ENCODE results near the gene KCNJ4.
A peak's percentile ranks its signal among the peaks of the same experiment; 100 is the strongest.
"Not testable (repeated sequence)": the region's sequence is repeated elsewhere in the genome, so short reads cannot be mapped to it uniquely, and the experiment has no call there.

KCNJ4 gene

DNA sequence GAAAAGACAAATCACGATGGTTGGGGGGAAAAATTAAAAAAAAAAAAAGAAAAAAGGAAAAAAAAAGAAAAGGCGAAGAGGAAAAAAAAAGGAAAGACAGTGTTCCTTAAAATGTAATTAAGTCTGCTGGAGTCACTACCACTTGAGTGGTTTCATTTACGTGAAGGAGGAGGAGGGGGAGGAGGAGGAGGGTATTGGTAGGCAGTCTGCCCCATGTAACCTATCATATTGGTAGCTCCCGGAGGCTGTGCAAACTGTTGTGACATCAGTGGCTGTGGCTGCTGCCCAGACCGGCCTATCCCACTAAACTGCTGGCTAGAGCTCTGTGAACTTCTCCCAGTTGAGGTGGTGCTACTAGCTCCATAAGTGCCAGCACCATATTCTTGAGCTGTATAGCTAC is 30.8 kb upstream of the KCNJ4 start:
- DNase-seq (ENCODE audit: low spot score in 2 of 2) (no peak), ATAC-seq (replicated peaks; ENCODE audit: extremely low read depth, poor library complexity, severe bottlenecking) (no peak)
- H3K27me3 Mint-ChIP-seq = no peaks in the 10 kb centered on the region
- no peaks in the 10 kb centered on the region for H3K9me3 Mint-ChIP-seq
- no peak overlapping the region for H3K4me3 Mint-ChIP-seq
- peaks cover 86% of the 10 kb centered on the region for H3K36me3 Mint-ChIP-seq (ENCODE audit: insufficient read depth)
- H3K4me1 Mint-ChIP-seq = peaks cover 31% of the 10 kb centered on the region
- H3K27ac Mint-ChIP-seq (ENCODE audit: low read depth) = peak overlapping the region; percentile 46

DNA sequence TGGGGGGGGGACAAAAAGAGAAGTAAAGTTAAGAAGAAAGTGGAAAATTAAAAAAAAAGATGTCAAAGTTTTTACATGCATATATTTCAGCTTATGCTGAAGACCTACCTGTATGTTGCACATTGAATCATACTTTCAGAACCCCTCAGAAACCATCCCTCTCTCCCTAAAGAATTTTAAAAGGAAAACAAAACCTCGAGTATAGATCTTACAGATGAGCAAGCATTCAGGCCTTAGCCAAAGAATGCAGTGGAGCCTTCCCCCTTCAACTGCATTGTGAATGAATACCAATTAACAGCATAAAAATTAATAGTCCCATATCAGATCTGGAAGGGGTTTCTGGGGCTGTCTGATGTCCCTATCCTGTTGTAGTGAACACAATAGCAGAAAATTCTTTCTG is 29.2 kb upstream of the KCNJ4 start:
- ATAC-seq (replicated peaks; ENCODE audit: extremely low read depth, poor library complexity, severe bottlenecking) (no peak), DNase-seq (ENCODE audit: low spot score in 2 of 2) (no peak)
- Mint-ChIP-seq H3K27ac (ENCODE audit: low read depth) (peak overlapping the region; percentile 60), H3K4me3 (no peak overlapping the region), H3K36me3 (ENCODE audit: insufficient read depth) (peaks cover 75% of the 10 kb centered on the region), H3K9me3 (no peaks in the 10 kb centered on the region), H3K27me3 (no peaks in the 10 kb centered on the region), H3K4me1 (peaks cover 24% of the 10 kb centered on the region)

DNA sequence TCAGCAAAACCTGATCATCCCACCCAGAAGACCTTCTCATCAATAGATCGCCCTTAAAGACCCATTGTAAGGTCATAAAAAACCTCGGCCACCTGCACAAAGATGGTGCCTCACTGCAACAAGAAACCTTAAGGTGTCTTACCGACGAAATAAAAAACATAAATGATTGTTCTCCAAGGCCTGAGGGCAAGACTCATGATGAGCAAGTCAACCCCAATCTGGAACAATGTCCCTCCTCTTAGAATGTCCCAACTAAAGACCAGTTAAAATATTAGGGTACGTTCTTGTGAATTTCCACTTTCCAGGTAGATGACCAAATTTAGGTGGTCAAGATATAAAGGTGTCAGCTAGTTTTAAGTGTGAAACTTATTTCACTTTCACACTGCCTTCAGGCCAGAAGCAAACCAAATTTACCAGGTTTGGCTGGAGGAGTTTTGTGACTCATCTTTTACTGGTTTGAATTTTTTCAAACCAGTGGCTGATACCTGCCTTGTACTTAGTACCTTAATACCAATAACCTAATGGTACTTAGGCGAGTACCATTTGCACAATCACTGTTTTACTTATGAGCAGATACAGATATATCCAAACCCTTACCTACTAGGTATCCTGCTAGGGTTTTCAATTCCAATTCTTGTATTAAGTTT is 27.8 kb upstream of the KCNJ4 start:
- DNase-seq (ENCODE audit: low spot score in 2 of 2) (no peak), ATAC-seq (replicated peaks; ENCODE audit: extremely low read depth, poor library complexity, severe bottlenecking) (no peak)
- Mint-ChIP-seq H3K4me3 (no peak overlapping the region), H3K36me3 (ENCODE audit: insufficient read depth) (peaks cover 61% of the 10 kb centered on the region), H3K27ac (ENCODE audit: low read depth) (peak overlapping the region; percentile 60), H3K4me1 (peaks cover 20% of the 10 kb centered on the region), H3K9me3 (no peaks in the 10 kb centered on the region), H3K27me3 (no peaks in the 10 kb centered on the region)

DNA sequence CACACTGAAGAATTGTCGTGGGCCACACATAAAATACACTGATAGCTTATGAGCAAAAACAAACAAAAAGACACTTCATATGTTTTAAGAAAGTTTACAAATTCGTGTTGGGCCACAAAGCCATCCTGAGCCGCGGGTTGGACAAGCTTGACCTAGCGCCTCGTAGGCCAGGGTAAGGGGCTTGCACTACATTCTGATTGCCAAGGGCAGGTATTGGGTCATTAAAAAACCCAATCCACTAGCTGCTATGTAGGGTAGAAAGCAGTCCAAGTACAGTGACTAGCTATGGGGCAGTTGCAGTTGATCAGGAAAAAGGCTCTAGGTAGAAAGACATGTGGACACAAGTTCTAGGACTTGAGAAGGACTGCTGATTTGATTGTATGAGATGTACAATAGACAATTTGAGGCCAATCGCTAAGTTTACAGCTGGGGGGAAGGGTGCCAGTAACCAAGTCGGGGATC is 26.9 kb upstream of the KCNJ4 start:
- no peak overlapping the region for H3K4me3 Mint-ChIP-seq
- no peak for DNase-seq (ENCODE audit: low spot score in 2 of 2)
- ATAC-seq (replicated peaks; ENCODE audit: extremely low read depth, poor library complexity, severe bottlenecking) = no peak
- H3K9me3 Mint-ChIP-seq = no peaks in the 10 kb centered on the region
- peaks cover 54% of the 10 kb centered on the region for H3K36me3 Mint-ChIP-seq (ENCODE audit: insufficient read depth)
- H3K27ac Mint-ChIP-seq (ENCODE audit: low read depth) = no peak overlapping the region
- H3K27me3 Mint-ChIP-seq = no peaks in the 10 kb centered on the region
- peaks cover 18% of the 10 kb centered on the region for H3K4me1 Mint-ChIP-seq

DNA sequence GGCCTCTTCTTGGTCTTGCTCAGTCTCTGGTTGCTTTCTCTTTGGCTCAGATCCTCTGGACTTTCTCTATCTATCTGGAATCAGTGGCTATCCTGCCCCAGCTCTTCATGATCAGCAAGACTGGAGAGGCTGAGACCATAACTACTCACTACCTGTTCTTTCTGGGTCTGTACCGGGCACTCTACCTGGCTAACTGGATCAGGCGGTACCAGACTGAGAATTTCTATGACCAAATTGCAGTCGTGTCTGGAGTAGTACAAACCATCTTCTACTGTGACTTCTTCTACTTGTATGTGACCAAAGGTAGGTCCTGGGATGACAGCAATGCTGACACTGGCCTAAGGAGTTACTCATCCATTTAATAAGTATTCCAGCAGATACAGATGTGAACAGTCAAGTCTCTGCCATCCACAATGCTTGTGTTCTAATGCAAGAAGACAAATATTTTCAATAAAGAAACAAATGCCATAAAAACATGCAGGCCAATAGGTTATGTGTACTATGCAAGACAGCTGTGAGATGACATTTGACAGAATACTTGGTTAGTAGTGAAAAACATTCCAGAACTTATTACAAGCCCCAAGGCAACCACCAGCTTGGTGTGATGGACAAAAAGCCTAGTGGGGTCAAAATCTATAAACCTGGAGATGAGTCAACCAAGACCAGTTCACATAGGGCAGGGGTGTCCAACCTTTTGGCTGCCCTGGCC is 26.3 kb upstream of the KCNJ4 start:
- peaks cover 48% of the 10 kb centered on the region for H3K36me3 Mint-ChIP-seq (ENCODE audit: insufficient read depth)
- peak overlapping the region; percentile 27 for H3K27ac Mint-ChIP-seq (ENCODE audit: low read depth)
- peaks cover 18% of the 10 kb centered on the region for H3K4me1 Mint-ChIP-seq
- no peaks in the 10 kb centered on the region for H3K9me3 Mint-ChIP-seq
- DNase-seq (ENCODE audit: low spot score in 2 of 2) (no peak), ATAC-seq (replicated peaks; ENCODE audit: extremely low read depth, poor library complexity, severe bottlenecking) (no peak)
- H3K4me3 Mint-ChIP-seq = no peak overlapping the region
- H3K27me3 Mint-ChIP-seq = no peaks in the 10 kb centered on the region

DNA sequence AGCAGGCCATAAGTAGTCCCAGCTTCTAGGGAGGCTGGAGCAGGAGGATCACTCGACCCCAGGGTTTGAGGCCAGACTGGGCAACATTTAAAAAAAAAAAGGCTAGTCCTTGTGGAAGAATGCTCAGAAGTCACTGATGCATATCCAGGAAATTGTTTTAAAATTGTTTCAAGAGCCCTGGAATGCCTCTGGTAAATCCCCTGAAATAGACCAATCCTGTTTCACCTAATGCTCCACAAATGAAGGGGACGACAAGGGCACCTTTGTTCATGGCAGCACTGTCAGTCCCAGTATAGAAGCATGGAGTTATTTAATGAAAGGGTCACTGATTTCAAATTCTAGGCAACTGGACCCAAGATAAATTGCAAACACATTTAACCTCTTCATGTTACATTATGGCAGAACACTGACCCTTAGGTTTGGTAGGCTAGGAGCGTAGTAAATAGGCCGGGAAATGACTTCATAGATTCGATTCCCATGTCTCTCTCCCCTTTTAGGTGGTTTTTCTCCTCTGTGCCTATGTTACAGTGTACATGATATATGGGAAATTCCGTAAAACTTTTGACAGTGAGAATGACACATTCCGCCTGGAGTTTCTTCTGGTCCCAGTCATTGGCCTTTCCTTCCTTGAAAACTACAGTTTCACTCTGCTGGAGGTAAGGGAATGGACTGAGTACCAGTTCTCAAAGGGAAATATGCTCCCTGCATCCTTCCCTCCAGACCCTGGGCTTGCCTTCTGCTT is 24.3 kb upstream of the KCNJ4 start:
- no peak overlapping the region for H3K27ac Mint-ChIP-seq (ENCODE audit: low read depth)
- no peak for ATAC-seq (replicated peaks; ENCODE audit: extremely low read depth, poor library complexity, severe bottlenecking)

DNA sequence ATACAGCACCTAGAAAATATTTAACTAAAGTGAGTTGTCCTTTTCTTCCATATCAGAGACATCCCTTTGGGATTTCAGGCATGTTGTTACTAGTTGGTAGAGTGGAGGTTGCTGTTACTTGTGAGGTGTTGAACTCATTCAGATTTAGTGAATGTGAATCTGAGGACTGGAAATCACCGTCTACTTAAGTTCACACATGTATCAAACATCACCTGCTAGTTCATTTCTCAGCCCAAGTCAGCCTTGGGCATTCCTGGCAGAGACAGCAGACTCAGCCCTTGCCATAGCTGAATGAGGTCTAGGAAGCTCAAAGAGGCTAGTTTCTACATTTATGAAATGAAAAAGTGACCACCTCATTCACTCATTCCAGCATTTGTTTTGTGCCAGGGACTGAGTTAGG is 22.6 kb upstream of the KCNJ4 start:
- H3K4me1 Mint-ChIP-seq = peaks cover 5% of the 10 kb centered on the region
- H3K27ac Mint-ChIP-seq (ENCODE audit: low read depth) = no peak overlapping the region
- no peak overlapping the region for H3K4me3 Mint-ChIP-seq
- DNase-seq (ENCODE audit: low spot score in 2 of 2) (no peak), ATAC-seq (replicated peaks; ENCODE audit: extremely low read depth, poor library complexity, severe bottlenecking) (no peak)
- no peaks in the 10 kb centered on the region for H3K9me3 Mint-ChIP-seq
- peaks cover 14% of the 10 kb centered on the region for H3K36me3 Mint-ChIP-seq (ENCODE audit: insufficient read depth)
- no peaks in the 10 kb centered on the region for H3K27me3 Mint-ChIP-seq

More for the DNA sequence above, 24.3 kb upstream of the KCNJ4 start:
- DNase-seq (ENCODE audit: low spot score in 2 of 2) = no peak
- H3K9me3 Mint-ChIP-seq = no peaks in the 10 kb centered on the region
- H3K4me1 Mint-ChIP-seq = peaks cover 16% of the 10 kb centered on the region
- no peak overlapping the region for H3K4me3 Mint-ChIP-seq
- peaks cover 29% of the 10 kb centered on the region for H3K36me3 Mint-ChIP-seq (ENCODE audit: insufficient read depth)
- no peaks in the 10 kb centered on the region for H3K27me3 Mint-ChIP-seq

DNA sequence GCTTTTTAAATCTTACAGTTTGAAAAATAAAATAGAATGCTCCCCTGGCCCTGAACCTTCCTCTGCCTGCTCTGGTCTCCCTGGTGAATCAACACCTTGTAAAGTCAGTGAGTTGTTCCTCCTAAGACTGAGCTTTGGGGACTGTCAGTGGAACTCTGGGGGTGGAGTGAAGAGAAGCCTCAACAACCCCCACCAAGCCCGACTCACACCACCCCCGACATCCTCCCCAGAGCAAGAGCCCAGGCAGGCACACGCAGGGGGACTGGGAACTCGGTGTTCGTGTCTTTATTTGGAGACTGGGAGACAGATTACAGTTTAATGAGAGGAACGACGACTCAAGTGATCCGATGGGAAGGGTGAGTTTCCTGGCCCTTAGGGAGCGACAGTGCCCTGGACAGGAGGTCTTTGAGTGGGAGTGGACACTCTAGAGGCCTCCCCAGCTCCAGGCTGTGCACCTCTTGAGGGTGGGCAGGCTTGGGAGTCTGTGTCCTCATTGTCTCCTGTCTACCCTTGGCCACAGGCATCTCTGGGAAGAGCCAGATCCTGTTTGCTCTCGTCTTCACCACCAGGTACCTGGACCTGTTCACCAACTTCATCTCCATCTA is 19.1 kb upstream of the KCNJ4 start:
- Mint-ChIP-seq H3K4me1 (no peaks in the 10 kb centered on the region), H3K9me3 (no peaks in the 10 kb centered on the region), H3K27ac (ENCODE audit: low read depth) (no peak overlapping the region), H3K27me3 (peaks cover 4% of the 10 kb centered on the region), H3K4me3 (no peak overlapping the region), H3K36me3 (ENCODE audit: insufficient read depth) (no peaks in the 10 kb centered on the region)
- no peak for ATAC-seq (replicated peaks; ENCODE audit: extremely low read depth, poor library complexity, severe bottlenecking)
- DNase-seq (ENCODE audit: low spot score in 2 of 2) = no peak

DNA sequence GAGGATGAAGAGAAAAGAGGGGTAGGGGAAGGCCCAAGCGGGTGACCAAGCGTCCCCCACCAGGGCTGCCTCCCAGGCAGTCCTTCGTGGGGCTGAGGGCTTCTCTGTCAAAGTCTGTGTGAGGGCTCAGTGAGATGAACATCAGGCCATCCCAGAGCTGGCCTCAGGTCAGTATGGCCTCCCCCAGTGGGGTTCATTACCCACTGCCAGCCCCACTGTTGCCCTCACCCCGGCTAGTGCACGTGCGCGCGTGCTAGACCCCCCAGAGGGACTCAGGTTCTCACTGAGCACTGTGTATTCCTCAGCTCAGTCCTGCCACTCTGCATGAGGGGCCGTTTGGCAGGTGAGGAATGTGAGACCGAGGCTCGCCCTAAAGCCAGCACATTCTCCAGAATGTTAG is 16.2 kb upstream of the KCNJ4 start:
- Mint-ChIP-seq H3K4me1 (peaks cover 8% of the 10 kb centered on the region), H3K9me3 (no peaks in the 10 kb centered on the region), H3K4me3 (no peak overlapping the region), H3K36me3 (ENCODE audit: insufficient read depth) (no peaks in the 10 kb centered on the region), H3K27me3 (peaks cover 24% of the 10 kb centered on the region), H3K27ac (ENCODE audit: low read depth) (no peak overlapping the region)
- DNase-seq (ENCODE audit: low spot score in 2 of 2) (no peak), ATAC-seq (replicated peaks; ENCODE audit: extremely low read depth, poor library complexity, severe bottlenecking) (no peak)

DNA sequence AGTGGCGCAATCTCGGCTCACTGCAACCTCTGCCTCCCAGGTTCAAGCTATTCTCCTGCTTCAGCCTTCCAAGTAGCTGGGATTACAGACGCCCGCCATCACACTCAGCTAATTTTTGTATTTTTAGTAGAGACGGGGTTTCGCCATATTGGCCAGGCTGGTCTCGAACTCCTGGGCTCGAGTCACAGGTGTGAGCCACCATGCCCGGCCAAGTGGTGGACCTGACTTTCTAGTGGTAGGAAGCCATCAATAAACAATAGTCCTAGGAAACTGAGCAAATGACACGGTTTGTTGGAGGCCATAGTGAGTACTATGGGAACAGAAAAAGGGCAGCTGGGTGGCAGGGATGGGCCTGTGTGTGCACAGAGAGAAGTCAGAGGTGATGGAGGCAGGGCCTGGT is 15.2 kb upstream of the KCNJ4 start:
- peaks cover 34% of the 10 kb centered on the region for H3K27me3 Mint-ChIP-seq
- H3K27ac Mint-ChIP-seq (ENCODE audit: low read depth); DNase-seq (ENCODE audit: low spot score in 2 of 2); H3K4me1 Mint-ChIP-seq; H3K4me3 Mint-ChIP-seq; ATAC-seq (replicated peaks; ENCODE audit: extremely low read depth, poor library complexity, severe bottlenecking); H3K36me3 Mint-ChIP-seq (ENCODE audit: insufficient read depth); H3K9me3 Mint-ChIP-seq: not testable (repeated sequence)

DNA sequence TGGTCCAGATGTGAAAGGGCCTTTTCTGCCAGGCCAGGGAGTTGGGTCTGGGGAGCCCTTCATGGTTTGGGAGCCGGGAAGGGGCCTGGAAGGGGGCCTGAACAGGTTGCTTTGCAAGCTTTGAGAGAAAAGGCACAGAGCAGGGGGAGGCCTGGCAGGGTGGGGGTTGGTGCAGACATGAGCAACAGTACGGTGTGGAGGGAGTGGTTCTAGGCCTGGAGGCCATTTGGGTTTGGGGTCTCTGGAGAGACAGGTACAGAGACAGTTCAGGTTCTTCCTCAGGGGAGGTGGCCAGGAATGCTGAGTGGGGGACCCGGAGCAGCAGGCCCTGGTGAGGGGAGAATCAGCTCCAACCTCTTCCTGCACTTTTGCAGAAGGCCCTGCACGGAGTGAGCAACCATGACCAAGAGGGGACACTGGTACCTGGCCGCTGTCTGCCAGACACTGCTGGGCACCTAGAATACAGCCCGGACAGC is 14.3 kb upstream of the KCNJ4 start:
- no peaks in the 10 kb centered on the region for H3K36me3 Mint-ChIP-seq (ENCODE audit: insufficient read depth)
- H3K9me3 Mint-ChIP-seq = no peaks in the 10 kb centered on the region
- DNase-seq (ENCODE audit: low spot score in 2 of 2) = no peak
- H3K4me3 Mint-ChIP-seq = no peak overlapping the region
- no peak overlapping the region for H3K27ac Mint-ChIP-seq (ENCODE audit: low read depth)
- H3K27me3 Mint-ChIP-seq = peaks cover 40% of the 10 kb centered on the region
- H3K4me1 Mint-ChIP-seq = peaks cover 8% of the 10 kb centered on the region
- ATAC-seq (replicated peaks; ENCODE audit: extremely low read depth, poor library complexity, severe bottlenecking) = no peak

DNA sequence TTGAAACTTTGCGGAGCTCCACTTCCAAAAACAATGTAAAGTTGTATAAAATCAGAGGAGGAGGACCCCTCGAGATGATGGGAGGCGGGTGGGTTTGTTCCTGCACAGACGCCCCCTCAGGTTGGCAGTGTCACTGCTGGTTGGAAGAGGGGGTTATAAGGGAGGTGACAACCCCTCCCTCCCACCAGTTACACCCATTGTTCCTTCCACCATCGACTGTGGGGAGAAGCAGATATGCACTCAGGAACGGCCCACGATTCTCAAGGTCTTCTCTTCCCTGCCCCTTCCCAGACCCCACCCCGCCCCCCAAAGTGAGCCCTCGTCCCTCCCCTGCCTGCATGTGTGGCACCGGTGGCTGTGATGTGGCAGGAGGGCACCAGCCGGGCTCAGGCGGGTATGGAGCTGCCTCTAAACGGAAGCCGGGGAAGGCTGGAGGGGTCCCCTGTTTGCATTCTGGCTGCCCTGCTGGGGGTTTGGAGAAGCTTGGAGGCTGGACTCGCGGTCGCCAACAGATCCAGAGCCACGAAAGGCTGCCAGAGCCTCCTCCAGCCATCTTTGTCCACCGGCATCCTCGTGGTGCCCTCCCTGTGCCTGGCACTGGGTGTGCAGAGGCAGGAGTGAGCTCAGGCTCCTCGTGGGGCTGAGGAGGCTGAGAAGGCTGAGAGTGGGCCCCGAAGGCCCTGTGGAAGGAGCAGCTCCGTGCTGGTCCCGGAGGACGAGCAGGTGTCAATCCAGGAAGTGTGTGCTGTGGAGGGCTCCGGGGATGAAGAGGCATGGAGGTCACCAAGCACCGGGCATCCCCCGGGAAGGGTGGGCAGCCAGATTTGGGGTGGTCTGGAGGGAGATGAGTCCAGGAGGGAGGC is 13.7 kb upstream of the KCNJ4 start:
- peak overlapping the region; percentile 68 for H3K4me3 Mint-ChIP-seq
- H3K4me1 Mint-ChIP-seq = peaks cover 8% of the 10 kb centered on the region
- peaks cover 47% of the 10 kb centered on the region for H3K27me3 Mint-ChIP-seq
- H3K9me3 Mint-ChIP-seq = no peaks in the 10 kb centered on the region
- DNase-seq (ENCODE audit: low spot score in 2 of 2) (no peak), ATAC-seq (replicated peaks; ENCODE audit: extremely low read depth, poor library complexity, severe bottlenecking) (no peak)
- no peak overlapping the region for H3K27ac Mint-ChIP-seq (ENCODE audit: low read depth)
- H3K36me3 Mint-ChIP-seq (ENCODE audit: insufficient read depth) = no peaks in the 10 kb centered on the region
